ENCODE data around the gene TNS4.

DNA sequence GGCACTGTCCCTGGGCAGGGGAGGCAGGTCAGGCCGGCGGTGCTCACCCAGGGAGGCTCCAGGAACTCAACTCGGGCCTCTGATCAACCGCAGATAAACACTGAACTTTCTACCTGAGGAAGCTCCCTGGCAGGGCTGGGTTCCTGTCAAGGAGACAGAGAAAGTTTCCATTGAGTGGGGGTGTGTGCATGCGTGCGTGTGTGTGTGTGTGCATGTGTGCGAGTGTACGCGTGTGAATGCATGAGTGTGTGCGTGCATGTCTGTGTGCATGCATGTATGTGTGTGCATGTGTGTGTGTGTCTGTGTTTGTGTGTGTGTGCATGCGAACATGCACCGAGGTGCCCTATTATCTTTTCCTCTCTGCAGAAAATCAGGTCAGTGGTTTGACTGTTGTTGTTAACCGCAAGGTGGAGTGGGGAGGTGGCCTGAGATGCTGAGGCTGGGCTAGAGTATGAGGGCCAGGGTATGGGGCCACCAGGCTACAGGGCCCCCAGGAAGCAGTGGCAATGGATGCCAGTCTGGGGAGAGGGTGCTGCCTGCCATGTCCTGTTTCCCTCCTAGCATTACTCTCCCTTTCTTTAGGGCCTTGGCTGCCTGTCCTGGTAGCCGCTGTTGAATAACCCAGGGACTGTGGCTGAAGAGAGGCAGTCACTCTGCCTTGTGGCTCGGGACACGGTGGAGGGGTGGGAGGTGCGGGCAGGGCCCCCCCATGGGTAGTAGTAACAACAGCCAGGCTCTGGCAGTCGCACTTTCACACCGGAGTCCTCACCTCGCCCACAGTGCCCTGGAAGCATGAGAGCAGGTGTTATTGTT, 39.8 kb upstream of the TNS4 start:
- TF ChIP-seq, protein P1, sequence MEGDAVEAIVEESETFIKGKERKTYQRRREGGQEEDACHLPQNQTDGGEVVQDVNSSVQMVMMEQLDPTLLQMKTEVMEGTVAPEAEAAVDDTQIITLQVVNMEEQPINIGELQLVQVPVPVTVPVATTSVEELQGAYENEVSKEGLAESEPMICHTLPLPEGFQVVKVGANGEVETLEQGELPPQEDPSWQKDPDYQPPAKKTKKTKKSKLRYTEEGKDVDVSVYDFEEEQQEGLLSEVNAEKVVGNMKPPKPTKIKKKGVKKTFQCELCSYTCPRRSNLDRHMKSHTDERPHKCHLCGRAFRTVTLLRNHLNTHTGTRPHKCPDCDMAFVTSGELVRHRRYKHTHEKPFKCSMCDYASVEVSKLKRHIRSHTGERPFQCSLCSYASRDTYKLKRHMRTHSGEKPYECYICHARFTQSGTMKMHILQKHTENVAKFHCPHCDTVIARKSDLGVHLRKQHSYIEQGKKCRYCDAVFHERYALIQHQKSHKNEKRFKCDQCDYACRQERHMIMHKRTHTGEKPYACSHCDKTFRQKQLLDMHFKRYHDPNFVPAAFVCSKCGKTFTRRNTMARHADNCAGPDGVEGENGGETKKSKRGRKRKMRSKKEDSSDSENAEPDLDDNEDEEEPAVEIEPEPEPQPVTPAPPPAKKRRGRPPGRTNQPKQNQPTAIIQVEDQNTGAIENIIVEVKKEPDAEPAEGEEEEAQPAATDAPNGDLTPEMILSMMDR (IDR thresholded peaks at IDR 0.05) = no peak
- TF ChIP-seq POLR2A (IDR thresholded peaks at IDR 0.05) = no peak

Data from lower leg skin (tissue), 3 donors.